GM18909 (cell line): Measurements from ENCODE around the gene EXOC3L4.
A peak's percentile ranks its signal among the peaks of the same experiment; 100 is the strongest.
"Not testable (repeated sequence)": the region's sequence is repeated elsewhere in the genome, so short reads cannot be mapped to it uniquely, and the experiment has no call there.

Source experiments
- ATAC-seq: cut with Tn5 transposase; IDR thresholded peaks from one replicate; pipeline ENCODE4 v1.9.1; 2021; ENCODE audit warnings: mild to moderate bottlenecking; ENCODE audit not compliant: unreplicated experiment, poor library complexity

EXOC3L4 gene

DNA sequence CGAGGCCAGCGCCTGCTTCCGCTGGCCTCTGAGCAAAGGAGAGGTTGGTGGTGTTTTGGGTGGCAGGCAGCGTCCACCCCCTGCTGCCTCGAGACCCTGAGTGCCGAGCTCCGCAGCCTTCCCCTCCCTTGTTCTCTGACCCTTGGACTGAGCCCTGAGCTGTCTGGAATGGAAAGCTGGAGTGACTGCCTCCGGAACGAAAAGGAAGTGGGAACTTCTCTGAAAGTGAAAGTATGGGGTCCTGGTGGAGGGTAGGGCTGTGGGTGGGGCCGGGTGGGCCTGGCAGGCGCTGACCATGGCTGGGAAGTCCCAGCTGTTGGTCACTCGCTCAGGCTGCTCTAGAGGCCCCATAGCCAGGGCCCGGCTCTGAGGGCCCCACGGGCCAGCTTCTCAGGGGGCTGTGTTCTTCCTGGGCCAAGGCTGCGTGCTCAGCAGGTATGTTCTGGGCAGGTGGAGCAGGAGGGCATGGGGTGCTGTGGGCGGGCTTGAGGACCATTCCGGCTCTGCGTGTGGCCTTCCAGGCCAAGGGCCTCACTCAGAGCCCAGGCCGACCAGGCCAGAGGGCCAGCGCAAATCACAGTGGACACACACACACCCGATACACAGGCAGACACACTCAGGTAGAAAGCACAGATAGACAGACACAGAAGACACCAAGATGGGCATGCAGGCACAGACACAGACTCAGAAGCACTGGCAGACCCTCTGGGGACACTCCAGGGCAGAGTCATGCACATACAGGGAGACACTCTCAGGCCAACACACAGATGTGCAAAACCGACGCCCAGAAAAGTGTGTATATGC is at the start of gene EXOC3L4:
TSS of gene EXOC3L4 (plus strand) at position 320 of the 804 bp plus-strand sequence. CDS start 5,495 bp downstream, outside the sequence.
- ATAC-seq, result no peak

DNA sequence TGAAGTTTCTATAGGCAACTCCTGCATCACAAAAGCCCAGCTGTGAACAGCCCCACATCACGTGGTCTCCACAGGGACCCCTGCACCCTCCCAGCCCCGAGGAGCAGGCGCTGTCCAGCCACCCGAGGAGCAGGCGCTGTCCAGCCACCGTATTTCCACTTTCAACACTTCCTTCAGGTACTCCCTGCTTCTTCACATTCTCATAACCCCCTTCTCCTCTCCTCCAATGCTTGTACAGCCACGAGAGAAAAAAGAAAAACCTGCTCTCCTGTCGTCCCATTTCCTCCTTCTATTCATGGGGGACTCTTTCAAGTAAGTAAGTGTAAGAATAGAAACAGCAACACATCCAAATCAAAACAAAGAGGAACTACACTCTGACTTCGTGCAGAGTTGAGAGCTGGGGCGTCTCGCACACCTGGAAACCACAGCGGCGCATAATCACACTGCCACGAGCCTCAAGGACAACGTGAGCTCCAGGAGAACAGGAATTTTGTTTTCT is 49.1 kb upstream of the EXOC3L4 start:
- ATAC-seq, result no peak

- ATAC-seq, result not testable (repeated sequence)
Measured at GRCh38 chr14:103047453-103047852, 47.1 kb upstream of the EXOC3L4 start.

DNA sequence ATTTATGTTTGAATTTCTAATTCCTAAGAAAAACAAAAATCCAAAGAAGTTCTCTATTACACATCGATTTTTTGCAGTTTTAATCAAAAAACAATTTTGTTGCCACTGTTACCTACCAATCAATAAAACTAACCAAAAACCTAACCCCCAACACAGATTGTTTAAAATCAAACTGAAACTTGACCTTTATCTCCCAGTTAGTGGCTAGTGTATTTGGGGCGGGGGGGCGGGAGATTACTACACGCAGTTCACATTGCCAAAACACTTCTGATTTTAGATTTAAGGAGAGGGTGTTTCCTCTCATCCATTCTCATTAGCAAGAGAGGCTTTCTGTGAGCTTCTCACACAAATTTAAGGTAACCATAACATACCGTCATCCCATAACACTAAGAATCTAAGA is 43.6 kb upstream of the EXOC3L4 start:
- ATAC-seq, result no peak

DNA sequence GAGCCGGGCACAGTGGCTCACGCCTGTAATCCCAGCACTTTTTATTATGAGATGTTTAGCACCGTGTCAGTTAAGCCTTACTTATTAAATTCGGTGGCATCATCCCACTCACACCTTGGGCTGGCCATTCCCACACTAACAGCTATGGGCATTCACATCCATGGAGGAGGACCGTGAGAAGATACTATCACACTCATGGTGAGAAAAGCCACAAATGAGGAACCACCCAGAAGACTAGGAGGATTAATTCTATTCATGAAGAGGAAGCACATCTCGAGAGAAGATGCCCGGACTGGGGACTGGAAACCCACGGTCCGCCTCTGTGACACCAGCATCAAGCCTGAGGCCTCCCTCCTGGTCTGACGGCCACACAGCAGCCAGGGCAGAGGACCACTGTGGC is 42.1 kb upstream of the EXOC3L4 start:
- no peak for ATAC-seq

DNA sequence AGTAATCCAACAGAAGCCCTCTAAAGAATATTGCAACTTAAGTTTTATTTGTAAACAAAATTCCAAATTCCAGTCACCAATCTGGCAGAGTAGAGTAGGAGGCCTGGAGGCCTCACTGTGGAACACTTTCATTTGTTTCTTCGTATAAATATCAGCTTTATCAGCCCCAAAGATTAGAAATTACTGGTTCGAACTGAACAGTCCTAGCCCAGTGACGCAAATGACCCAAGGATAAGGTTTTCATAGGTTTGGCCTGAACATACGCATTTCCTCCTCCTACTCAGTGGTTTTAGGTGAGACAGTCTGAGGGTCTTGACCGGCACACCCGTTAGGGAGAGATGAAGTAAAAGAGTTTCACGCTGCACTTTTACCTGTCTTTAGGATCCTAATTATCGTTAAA is 38.8 kb upstream of the EXOC3L4 start:
- no peak for ATAC-seq

GRCh38 chr14:103056322-103057027 is 38.0 kb upstream of the EXOC3L4 start:
- ATAC-seq, result no peak

- no peak for ATAC-seq
Measured at GRCh38 chr14:103057028-103057371, 37.5 kb upstream of the EXOC3L4 start.

GRCh38 chr14:103057372-103058163 is 37.0 kb upstream of the EXOC3L4 start, which contains the start of gene CDC42BPB:
Gene CDC42BPB, minus strand, starts transcription at chr14:103057549. Its CDS starts 376 bp downstream, at chr14:103057173.
- ATAC-seq, result peak; percentile 81

DNA sequence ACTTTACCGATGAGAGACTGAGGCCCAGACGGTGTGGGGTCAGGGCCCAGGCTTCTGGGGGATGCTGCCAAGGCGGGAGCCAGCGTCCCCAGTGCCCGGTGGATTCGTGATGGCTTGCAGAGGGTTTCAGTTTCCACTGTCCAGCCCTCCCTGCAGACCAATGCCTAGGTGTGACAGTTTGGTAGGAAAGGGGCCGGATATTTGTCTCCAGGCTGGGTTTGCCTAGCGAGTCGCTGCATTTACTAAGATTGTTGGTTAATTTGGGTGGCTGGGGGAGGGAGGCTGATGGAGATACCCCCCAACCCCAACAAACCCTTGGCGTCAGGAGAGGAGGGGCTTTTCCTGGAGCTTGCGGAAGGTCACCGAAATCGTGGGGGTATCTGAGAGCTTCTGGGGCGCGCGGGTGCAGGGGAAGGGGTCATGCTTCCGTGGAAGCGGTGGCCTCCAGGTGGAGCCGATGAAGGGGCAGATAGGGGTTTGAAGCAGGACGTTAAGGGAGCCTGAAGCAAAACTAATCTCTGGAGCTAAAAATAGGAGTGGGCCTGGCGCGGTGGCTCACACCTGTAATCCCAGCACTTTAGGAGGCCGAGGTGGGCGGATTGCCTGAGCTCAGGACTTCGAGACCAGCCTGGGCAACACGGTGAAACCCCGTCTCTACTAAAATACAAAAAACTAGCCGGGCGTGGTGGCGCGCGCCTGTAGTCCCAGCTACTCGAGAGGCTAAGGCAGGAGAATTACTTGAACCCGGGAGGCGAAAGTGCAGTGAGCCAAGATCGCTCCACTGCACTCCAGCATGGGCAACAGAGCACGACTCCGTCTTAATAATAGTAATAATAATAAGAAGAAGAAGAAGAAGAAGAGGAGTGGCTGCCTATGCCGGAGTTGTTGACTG is 36.1 kb upstream of the EXOC3L4 start:
- ATAC-seq, result no peak

GRCh38 chr14:103059556-103059955 is 35.0 kb upstream of the EXOC3L4 start:
- no peak for ATAC-seq

- ATAC-seq, result no peak
Measured at GRCh38 chr14:103061482-103061976, 33.0 kb upstream of the EXOC3L4 start.

DNA sequence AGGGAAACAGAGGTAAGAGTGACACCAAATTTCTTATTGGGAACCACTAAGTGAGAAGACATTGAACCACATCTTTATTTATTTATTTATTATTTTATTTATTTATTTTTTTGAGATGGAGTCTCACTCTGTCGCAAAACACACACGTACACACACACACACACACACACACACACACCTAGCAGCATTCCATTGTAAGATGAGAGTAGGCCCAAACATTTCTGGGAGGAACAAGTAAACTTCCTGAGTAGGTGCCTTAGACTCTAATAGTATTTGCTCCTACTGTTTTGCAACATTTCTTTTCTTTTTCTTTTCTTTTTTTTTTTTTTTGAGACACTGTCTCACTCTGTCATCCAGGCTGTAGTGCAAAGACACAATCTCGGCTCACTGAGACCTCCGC is 30.1 kb upstream of the EXOC3L4 start:
- no peak for ATAC-seq

GRCh38 chr14:103064978-103065377 is 29.5 kb upstream of the EXOC3L4 start:
- no peak for ATAC-seq

DNA sequence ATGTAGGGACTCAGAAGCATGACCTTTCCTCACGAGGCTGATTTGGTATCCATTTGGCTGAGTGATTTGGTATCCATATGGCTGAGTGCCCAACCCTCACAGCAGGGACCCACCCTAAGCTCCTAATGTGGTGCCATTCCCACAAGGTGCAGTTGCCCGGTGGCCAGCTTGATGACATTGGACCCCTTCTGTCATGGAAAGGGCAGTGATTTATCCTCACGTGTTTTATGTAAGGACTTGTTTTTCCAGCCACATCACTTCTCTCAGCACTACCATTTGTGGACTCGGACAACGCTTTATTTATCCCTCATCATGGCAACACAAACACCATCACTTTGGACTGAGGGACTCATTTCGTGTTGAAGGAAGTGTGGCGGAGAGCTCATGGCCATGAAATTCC is 28.7 kb upstream of the EXOC3L4 start:
- no peak for ATAC-seq

- ATAC-seq, result no peak
Measured at GRCh38 chr14:103066399-103066798, 28.1 kb upstream of the EXOC3L4 start.

- no peak for ATAC-seq
Measured at GRCh38 chr14:103067231-103067954, 27.1 kb upstream of the EXOC3L4 start.

DNA sequence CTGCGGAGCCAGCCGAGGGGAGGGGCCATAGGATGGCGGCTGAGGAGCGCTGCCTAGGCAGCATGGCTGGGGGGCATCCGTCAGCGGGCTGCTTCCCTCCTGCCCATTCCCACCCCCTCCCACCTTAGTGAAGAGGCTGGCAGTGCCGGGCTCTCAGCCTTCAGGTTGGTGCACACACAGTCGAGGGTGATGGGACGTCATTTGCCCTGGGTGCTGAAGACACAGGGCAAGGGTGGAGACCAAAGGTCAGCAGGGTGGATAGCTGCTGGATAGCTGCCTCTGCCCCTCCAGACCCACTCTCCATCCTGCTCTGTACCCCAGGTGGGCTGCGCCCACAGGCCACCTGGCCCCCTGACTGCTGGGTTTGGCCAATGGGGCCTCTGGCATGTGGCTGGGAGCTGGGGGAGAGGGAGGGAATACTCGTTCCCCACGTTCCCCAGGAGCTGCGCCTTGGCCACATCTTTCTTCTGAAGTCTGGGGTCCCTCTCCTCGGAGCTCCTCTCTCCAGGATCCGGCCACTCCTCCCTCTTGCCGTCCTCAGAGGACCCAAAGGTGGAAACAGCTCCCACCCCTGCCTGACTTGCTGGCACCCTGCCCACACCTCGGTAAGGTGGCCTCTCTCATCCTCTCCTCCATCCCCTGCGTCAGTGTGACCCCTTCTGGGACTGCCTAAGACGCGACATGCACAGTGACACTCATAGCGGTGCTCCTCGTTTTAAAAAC is 26.0 kb upstream of the EXOC3L4 start:
- ATAC-seq, result no peak
